Calu3 (cell line): ENCODE results near the gene SMIM5. TPM values are rescaled to one million over a fixed set of nuclear protein-coding genes. Genes with fewer than 3 reads are reported as not detected.
"Not testable (repeated sequence)": the region's sequence is repeated elsewhere in the genome, so short reads cannot be mapped to it uniquely, and the experiment has no call there.

Experiments
- BruUV-seq: library from RNA; stranded (reverse); fragments of 400-500 nt; replicated peaks from 2 replicates; lab custom pipeline; 2021; lab: Mats Ljungman, UMichigan
- CTCF ChIA-PET: fragments of 300-600 bp; sonication (Branson Sonifier 250); formaldehyde crosslinking; loops from one replicate; lab custom pipeline; 2022; ENCODE audit warnings: antibody characterized with exemption; lab: Charles Lee
- DNase-seq: peaks from one replicate; pipeline ENCODE4 v3.0.0; 2022
- H3K27ac Mint-ChIP-seq: one replicate; pipeline ENCODE4 v1.8.0; 2022; ENCODE audit warnings: mixed read lengths; ENCODE audit not compliant: unreplicated experiment
- H3K27me3 Mint-ChIP-seq: one replicate; pipeline ENCODE4 v1.8.0; 2022; ENCODE audit warnings: mixed read lengths; ENCODE audit not compliant: unreplicated experiment
- H3K36me3 Mint-ChIP-seq: one replicate; pipeline ENCODE4 v1.8.0; 2022; ENCODE audit warnings: mild to moderate bottlenecking, moderate library complexity, mixed read lengths; ENCODE audit not compliant: insufficient read depth, unreplicated experiment
- H3K4me1 Mint-ChIP-seq: one replicate; pipeline ENCODE4 v1.8.0; 2022; ENCODE audit warnings: mild to moderate bottlenecking, low read depth, mixed read lengths; ENCODE audit not compliant: unreplicated experiment
- H3K4me3 Mint-ChIP-seq: one replicate; pipeline ENCODE4 v1.8.0; 2022; ENCODE audit warnings: mild to moderate bottlenecking, low read depth, moderate library complexity, mixed read lengths; ENCODE audit not compliant: unreplicated experiment
- H3K9me3 Mint-ChIP-seq: one replicate; pipeline ENCODE4 v1.8.0; 2022; ENCODE audit warnings: low read depth, mixed read lengths; ENCODE audit not compliant: unreplicated experiment
- intact Hi-C: fragments of 100-400 bp; cut with micrococcal nuclease; formaldehyde crosslinking; loops from one replicate; pipeline ENCODE4 v1.10.0; 2022; ENCODE audit not compliant: unreplicated experiment
- total RNA-seq: library from RNA; stranded (reverse); gene quantifications from 2 replicates; pipeline ENCODE4 v1.2.3, GENCODE V29; 2022
- TF ChIP-seq, protein P1 (sequence below): fragments of 200-600 bp; IDR thresholded peaks from one replicate; pipeline ENCODE4 v1.8.0; 2022; ENCODE audit warnings: antibody characterized with exemption; ENCODE audit not compliant: unreplicated experiment

SMIM5 gene
- total RNA-seq, 1 experiment from 2014 or later: 1.9 TPM

DNA sequence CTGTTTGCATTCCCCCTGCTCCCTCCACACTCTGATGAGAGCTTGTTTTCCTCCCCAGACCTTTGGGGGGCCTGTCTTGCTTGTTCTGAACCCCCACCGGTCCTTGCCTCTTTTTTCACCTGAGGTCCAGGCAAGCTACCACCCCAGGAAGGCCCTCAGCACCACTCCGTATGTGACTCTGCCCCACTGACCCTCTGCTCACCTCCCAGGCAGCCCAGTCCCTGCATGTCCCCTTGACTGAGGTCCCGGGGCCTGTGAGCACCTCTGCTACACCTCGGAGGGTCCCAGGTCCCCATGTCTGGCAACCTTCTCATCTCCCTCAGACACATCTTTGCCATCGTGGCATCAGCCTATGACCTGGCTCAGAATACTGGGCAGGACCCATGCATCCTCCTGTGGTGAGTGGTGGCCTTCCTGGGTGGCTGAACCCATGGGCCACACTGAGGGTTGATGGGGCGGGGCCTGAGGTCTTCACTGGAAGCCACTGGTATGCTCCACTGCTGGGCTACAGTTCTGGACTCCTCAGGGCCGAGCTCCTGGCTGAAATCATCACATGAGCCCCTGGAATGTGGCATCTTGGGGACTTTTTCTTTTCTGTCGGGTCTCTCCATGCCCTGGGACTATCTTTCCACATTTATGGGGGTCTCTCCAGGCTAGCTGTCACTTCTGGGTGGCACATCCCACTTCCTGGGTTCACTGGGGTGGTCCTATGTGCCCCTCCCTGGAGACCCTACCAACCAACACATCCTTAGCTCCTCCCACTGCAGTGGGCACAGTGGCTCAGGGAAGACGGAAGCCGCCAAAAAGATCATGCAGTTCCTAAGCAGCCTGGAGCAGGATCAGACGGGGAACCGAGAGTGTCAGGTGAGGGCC, 42.1 kb upstream of the SMIM5 start:
- no peak for DNase-seq
- H3K4me3 Mint-ChIP-seq: no peak overlapping the region
- H3K36me3 Mint-ChIP-seq: peaks cover 5% of the 10 kb centered on the region
- no TSS peak for BruUV-seq
- no peaks in the 10 kb centered on the region for H3K9me3 Mint-ChIP-seq
- intact Hi-C loops: no loop called here
- H3K27me3 Mint-ChIP-seq: peaks cover 13% of the 10 kb centered on the region
- CTCF ChIA-PET: interaction anchor here (0.9 to 2.9 kb wide), 2 partner anchors 10 to 66 kb away, joined by 3 to 12 read pairs; partner anchors contain the start of gene LLGL2
- H3K4me1 Mint-ChIP-seq: no peaks in the 10 kb centered on the region
- no peak overlapping the region for H3K27ac Mint-ChIP-seq
- TF ChIP-seq, protein P1, sequence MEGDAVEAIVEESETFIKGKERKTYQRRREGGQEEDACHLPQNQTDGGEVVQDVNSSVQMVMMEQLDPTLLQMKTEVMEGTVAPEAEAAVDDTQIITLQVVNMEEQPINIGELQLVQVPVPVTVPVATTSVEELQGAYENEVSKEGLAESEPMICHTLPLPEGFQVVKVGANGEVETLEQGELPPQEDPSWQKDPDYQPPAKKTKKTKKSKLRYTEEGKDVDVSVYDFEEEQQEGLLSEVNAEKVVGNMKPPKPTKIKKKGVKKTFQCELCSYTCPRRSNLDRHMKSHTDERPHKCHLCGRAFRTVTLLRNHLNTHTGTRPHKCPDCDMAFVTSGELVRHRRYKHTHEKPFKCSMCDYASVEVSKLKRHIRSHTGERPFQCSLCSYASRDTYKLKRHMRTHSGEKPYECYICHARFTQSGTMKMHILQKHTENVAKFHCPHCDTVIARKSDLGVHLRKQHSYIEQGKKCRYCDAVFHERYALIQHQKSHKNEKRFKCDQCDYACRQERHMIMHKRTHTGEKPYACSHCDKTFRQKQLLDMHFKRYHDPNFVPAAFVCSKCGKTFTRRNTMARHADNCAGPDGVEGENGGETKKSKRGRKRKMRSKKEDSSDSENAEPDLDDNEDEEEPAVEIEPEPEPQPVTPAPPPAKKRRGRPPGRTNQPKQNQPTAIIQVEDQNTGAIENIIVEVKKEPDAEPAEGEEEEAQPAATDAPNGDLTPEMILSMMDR: no peak

DNA sequence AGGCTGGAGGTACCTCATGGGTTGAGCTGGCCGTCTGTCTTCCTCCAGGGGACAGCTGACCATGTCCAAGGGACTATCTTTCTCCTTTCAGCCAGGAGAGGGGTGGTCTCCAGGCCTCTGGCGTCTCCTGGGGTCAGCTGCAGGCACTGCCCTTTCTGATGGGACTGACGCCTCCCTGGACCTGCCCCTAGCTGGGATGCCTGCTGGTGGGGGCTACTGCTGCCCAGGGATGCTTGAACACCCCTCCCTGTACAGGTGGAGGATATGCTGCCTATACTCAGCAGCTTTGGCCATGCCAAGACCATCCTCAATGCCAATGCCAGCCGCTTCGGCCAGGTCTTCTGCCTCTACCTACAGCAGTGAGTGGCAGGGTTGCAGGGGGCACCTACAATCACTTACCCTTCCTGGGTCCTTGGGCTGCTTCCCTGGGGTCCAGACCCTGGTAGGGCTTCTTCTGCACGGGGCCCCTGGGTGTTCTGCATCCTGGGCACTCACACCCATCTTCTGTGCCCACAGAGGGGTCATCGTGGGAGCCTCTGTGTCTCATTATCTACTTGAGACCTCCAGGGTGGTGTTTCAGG, 41.4 kb upstream of the SMIM5 start:
- no TSS peak for BruUV-seq
- CTCF ChIA-PET: interaction anchor here (2.9 kb wide), 1 partner anchor 9 kb away, joined by 12 read pairs; no protein-coding TSS in a partner anchor
- TF ChIP-seq, protein P1: no peak
- H3K4me1 Mint-ChIP-seq: no peaks in the 10 kb centered on the region
- intact Hi-C loops: no loop called here
- H3K36me3 Mint-ChIP-seq: peaks cover 5% of the 10 kb centered on the region
- H3K4me3 Mint-ChIP-seq: no peak overlapping the region
- H3K27ac Mint-ChIP-seq: no peak overlapping the region
- DNase-seq: no peak
- peaks cover 6% of the 10 kb centered on the region for H3K27me3 Mint-ChIP-seq
- H3K9me3 Mint-ChIP-seq: no peaks in the 10 kb centered on the region

DNA sequence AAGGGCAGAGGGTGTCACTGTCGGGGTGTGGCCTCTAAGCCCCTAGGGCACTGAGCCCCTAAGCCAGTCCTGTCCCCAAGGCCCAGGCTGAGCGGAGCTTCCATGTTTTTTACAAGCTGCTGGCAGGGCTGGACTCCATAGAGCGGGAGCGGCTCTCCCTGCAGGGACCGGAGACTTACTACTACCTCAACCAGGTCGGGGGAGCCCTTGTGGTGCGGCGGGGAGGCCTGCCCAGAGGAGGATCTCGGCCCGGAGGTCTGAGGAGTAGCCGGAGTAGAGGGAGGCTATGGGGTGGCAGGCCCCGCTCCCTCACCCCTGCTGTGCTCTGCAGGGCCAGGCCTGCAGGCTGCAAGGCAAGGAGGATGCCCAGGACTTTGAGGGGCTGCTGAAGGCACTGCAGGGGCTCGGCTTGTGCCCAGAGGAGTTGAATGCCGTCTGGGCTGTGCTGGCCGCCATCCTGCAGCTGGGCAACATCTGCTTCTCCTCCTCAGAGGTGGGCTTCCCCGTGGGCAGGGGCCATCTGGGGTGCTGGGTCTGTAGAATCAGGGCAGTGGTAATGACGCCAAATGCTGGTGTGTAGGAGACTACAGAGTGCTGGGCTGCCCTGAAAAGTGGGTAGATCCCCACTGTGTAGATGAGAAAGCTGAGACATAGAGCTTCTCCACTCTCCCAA, 40.8 kb upstream of the SMIM5 start:
- TF ChIP-seq, protein P1: no peak
- DNase-seq: no peak
- Mint-ChIP-seq H3K36me3 (peaks cover 5% of the 10 kb centered on the region), H3K27me3 (no peaks in the 10 kb centered on the region), H3K9me3 (no peaks in the 10 kb centered on the region), H3K4me3 (no peak overlapping the region), H3K27ac (no peak overlapping the region), H3K4me1 (no peaks in the 10 kb centered on the region)
- no TSS peak for BruUV-seq
- CTCF ChIA-PET: interaction anchor here (0.6 to 2.9 kb wide), 3 partner anchors 8 to 414 kb away, joined by 4 to 12 read pairs (median 4); partner anchors contain the start of gene SLC25A19
- intact Hi-C loops: no loop called here

DNA sequence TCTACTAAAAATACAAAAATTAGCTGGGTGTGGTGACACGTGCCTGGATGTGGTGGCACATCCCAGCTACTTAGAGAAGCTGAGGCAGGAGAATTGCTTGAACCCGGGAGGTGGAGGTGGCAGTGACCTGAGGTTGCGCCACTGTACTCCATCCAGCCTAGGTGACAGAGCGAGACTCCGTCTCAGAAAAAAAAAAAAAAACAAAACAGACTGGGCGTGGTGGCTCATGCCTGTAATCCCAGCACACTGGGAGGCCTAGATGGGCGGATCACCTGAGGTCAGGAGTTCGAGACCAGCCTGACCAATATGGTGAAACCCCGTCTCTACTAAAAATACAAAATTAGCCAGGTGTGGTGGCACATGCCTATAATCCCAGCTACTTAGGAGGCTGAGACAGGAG, 39.8 kb upstream of the SMIM5 start:
- CTCF ChIA-PET: interaction anchor here (0.6 to 1.0 kb wide), 2 partner anchors 62 to 304 kb away, joined by 4 read pairs; partner anchors contain the start of gene SLC25A19
- H3K27ac Mint-ChIP-seq, H3K9me3 Mint-ChIP-seq, intact Hi-C loops, H3K4me3 Mint-ChIP-seq, DNase-seq, H3K4me1 Mint-ChIP-seq, H3K36me3 Mint-ChIP-seq, H3K27me3 Mint-ChIP-seq, BruUV-seq: not testable (repeated sequence)
